Measurements from ENCODE around the gene OR51M1.

The OR51M1 gene

DNA sequence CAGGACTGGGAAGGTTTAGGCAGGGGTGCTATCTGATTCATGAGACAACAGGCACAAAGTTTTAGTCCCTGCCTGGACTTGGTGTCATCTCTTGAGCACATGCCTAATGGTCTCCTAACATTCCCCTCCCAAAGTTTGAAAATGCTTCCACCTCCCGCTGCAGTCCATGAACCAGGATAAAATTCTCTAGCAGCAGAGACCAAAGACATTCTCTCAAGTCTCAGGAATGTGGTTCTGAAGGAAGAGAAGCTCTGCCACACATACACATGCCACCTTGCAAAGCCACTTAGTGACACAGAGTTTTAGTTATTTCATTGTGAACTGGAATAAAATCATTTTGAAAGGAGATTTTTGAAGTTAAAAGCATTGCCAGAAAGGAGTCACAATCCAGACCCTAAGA is 16.8 kb upstream of the OR51M1 start:
- H3K4me3 ChIP-seq (ENCODE audit: low read length): no peak overlapping the region
- TF ChIP-seq ZNF274 (IDR thresholded peaks at IDR 0.05; ENCODE audit: low read depth, low read length): no peak

DNA sequence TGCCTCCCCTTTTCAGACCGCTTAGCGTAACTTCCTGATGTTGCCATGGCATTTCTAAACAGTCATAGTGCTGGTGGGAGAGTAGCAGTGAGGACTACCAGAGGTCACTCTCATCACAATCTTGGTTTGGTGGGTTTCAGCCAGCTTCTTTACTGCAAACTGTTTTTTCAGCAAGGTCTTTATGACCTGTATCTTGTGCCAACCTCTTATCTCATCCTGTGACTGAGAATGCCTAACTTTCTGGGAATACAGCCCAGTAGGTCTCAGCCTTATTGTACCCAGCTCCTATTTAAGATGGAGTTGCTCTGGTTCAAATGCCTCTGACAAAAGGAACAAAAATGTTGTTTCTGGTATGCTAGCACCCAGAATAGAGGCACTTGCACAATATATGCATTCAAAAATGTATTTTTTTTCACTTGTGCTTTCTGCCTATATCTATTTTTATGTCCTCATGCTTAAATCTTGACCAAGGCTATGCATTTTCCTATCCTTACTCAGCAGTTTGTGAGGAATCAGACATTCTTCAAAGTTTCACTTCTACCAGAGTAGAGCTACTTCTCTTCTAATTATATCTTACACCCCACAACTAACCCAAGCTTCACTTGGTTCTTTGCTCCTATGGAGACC is 16.1 kb upstream of the OR51M1 start:
- TF ChIP-seq ZNF274 (IDR thresholded peaks at IDR 0.05; ENCODE audit: low read depth, low read length): no peak
- no peak overlapping the region for H3K4me3 ChIP-seq (ENCODE audit: low read length)

DNA sequence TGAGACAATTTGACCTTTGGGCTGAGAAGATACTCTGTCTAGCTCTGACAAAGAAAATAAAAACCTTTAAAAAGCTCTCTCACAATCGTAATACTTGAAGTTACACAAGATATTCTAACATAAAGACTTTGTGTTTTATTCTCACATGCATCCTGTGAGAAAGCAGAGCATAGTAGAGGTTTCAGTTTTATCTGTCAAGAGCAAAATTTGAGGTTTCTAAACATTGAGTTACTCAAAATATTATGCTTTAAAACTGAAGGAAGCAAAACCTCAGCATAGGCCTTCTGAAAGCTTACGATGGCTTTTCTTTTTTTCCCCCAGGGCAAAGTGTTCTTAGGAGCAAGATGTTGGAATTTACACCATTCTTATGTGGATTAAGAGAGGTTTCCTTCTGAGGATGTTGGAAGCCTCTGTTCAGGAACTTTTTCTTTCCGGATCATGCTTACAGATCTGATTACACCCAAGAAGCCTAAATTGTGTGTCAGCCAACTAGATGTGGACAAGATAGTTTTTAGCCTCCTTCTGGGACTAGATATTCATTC is 15.0 kb upstream of the OR51M1 start:
- no peak overlapping the region for H3K4me3 ChIP-seq (ENCODE audit: low read length)
- TF ChIP-seq ZNF274 (IDR thresholded peaks at IDR 0.05; ENCODE audit: low read depth, low read length): no peak

DNA sequence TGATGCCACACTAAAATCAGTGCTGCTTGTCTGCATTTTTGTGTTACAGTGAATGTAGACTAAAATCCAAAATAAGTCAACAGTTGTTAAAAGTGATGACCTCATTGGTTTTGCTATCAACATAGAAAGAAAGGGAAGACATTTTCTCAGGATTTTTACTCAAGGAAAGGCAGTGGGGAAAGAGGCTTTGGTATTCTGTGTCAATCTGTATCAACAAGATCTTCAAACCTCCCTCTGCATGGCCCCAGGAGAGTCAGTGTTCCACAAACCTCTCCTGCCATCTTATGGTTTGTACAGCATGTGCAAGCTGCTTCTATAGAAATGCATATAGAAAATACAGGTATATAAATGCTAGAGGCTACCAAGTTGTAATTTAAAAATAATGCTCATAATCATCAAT is 13.8 kb upstream of the OR51M1 start:
- no peak for TF ChIP-seq ZNF274 (IDR thresholded peaks at IDR 0.05; ENCODE audit: low read depth, low read length)
- H3K4me3 ChIP-seq (ENCODE audit: low read length): no peak overlapping the region

DNA sequence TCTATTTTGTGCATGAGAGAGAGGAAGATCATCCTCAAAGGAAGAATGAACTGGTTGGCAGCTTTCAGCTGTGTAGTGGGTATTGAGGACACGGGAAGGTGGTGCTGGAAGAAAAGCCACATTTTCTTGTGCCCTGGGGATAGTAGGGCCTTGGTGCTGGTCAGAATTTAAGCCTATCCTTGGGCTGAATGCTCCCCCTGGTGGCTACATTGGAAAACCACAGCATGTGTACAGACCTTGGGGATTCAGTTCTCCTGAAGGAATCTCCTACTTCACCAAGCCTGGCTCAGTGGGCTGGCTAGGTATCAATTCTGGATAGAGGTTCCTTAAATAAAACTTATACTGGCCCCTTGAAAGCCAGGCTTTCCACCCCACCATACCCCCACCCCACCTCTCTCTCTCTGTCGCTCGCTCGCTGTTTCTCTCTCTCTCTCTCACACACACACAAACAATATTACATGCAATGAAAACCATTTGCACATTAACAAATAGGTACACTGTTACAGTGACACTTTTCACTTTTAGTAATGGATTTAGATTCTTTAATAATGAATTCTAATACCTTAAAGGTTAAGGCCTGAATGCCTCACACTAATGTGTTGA is 2.8 kb upstream of the OR51M1 start:
- no peak for TF ChIP-seq ZNF274 (IDR thresholded peaks at IDR 0.05; ENCODE audit: low read depth, low read length)
- no peak overlapping the region for H3K4me3 ChIP-seq (ENCODE audit: low read length)

DNA sequence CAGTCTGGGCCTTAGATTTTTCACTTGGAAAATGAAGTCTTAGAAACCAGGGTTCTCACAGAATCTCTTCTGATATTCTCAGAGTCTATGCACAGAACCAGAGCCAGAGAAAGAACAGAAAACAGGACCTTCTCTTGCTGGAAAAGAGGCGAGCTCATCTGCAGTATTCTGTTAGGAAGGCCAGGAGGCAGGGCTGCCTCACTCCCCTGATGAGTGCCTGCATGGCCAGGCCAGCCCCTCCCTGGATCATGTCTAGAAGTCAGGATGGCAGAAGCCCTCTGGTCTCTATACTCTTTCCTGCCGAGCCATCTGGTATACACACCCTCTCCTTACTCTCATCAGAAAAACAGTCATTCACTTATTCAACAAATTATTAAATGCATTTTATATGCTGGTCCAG is 723 bp downstream of the OR51M1 start:
- H3K4me3 ChIP-seq (ENCODE audit: low read length): no peak overlapping the region
- TF ChIP-seq ZNF274 (IDR thresholded peaks at IDR 0.05; ENCODE audit: low read depth, low read length): no peak

DNA sequence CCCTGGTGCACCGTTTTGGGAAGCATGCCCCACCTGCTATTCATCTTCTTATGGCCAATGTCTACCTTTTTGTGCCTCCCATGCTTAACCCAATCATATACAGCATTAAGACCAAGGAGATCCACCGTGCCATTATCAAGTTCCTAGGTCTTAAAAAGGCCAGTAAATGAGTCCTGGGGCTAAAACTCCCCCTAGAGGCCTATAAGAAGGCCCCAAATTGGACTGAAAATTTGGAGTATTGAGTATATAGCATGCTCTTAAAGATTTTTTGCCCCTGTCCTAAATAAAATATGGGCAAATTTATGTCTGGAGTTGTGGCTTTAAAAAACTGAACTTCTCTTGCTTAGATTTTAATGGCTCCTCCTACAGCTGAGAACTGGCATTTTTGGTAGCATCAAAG is 6.6 kb downstream of the OR51M1 start:
- H3K4me3 ChIP-seq (ENCODE audit: low read length): no peak overlapping the region
- TF ChIP-seq ZNF274 (IDR thresholded peaks at IDR 0.05; ENCODE audit: low read depth, low read length): no peak

DNA sequence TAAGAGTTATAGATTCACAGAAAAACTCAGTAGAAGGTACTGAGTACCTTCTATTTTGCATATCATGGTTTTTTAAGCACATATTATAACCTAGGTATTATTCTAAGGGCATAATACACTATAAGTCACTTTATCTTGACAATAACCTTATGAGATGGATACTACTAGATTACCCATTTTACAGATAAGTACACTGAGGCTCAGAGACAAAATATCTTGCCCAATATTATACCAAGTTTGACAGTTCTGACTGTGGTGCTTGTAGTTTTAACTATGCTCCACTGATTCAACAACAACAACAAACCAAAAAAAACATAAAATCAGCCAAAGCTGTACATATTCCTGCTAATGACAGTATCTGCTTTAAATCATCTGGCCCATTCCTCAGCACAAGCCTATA is 10.5 kb downstream of the OR51M1 start:
- no peak for TF ChIP-seq ZNF274 (IDR thresholded peaks at IDR 0.05; ENCODE audit: low read depth, low read length)
- H3K4me3 ChIP-seq (ENCODE audit: low read length): no peak overlapping the region

DNA sequence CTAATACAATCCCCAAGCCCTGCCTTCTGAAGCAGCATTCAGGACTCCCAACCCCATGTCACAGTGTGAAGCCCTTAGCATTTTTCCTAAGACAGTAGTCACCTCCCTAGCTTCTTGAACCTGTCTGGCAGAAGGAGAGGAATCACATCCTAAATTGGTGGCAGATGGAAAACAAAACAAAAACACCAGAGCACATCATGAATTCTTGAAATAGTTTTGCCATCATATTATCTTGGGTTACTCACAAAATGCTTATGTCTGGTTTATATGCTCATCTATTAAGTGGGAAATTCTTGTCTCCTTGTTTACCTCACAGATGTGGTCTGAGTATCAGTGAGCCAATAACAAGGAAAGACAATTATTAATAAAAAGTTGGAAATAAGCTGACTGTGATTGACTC is 15.3 kb downstream of the OR51M1 start:
- no peak overlapping the region for H3K4me3 ChIP-seq (ENCODE audit: low read length)
- no peak for TF ChIP-seq ZNF274 (IDR thresholded peaks at IDR 0.05; ENCODE audit: low read depth, low read length)

DNA sequence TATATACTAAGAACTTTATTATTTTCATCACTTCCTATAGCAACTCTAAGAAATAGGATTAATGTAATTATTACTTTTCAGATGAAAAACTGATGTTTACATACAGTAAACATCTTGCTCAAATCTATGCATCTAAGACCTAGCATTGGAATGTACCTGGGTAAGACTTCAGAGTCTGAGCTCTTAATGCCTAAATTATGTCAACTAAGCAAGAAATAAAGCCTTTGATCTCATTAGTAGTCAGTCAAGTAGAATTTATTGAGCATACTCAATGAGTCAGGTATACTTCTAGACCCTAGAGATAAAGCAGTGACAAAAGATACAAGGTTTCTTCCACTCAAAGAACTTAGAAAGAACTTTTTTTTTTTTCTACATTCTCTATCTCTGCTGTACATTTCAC is 21.6 kb downstream of the OR51M1 start:
- TF ChIP-seq ZNF274 (IDR thresholded peaks at IDR 0.05; ENCODE audit: low read depth, low read length): no peak
- H3K4me3 ChIP-seq (ENCODE audit: low read length): no peak overlapping the region

DNA sequence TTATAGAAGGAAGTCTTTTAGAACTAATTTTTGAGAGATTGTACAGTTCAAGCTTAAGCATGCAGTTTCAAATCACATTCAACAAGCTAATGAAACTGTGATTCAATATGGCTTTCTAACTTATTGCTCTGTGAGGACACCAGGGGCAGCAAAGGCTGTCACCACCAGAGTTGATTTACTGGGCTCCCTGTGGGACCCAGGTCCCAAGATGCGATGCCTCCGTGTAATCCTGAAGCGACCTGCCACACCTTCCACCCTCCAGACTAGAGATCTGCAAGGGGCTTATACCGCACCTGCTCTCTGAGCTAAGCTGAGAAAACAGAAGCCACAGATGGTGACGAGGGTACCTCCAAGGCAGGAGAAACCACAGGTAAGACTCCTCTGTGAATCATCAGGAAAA is 37.4 kb downstream of the OR51M1 start:
- no peak overlapping the region for H3K4me3 ChIP-seq (ENCODE audit: low read length)
- no peak for TF ChIP-seq ZNF274 (IDR thresholded peaks at IDR 0.05; ENCODE audit: low read depth, low read length)

DNA sequence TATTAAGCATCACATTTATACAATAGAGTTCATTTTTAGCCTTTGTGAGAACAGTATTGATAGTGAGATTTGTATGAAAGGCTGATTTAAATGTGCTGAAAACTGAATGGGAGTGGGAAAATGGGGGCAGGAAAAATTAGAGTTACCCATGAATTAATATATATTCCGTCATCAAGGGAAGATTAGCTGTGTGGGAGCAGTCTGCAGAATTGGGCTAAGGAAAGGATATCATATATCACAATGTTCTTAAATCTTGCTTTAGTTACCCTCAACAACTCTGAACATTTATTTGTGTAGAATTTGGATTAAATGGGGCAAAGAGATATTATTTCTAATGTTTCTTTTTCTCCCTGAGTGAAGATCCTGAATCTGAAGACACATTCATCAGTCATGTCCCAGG is 38.2 kb downstream of the OR51M1 start, which contains the start of gene OR51Q1:
TSS of gene OR51Q1 (plus strand) at position 301 of the 400 bp plus-strand sequence. CDS start at position 391, 90 bp downstream.
- no peak for TF ChIP-seq ZNF274 (IDR thresholded peaks at IDR 0.05; ENCODE audit: low read depth, low read length)
- H3K4me3 ChIP-seq (ENCODE audit: low read length): no peak within 1 kb of the TSS

DNA sequence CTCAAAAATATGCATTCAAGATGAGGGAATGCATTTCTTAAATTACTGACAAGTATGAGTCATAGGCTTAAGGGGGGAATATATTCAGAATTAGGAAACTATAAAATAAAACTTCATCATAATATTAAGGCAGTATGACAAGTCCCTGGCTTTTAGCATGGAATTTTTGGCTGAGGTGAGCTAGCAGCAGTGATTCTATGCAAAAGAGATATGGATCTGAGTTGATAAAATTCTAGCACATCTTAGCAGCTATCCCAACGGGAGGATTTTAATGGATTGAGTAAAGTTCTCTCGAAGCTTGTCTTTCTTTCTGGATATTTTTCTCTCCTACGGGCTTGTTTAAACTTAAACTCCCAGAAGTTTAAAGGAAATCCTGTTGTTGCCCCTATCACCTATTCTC is 39.5 kb downstream of the OR51M1 start:
- no peak overlapping the region for H3K4me3 ChIP-seq (ENCODE audit: low read length)
- no peak for TF ChIP-seq ZNF274 (IDR thresholded peaks at IDR 0.05; ENCODE audit: low read depth, low read length)

DNA sequence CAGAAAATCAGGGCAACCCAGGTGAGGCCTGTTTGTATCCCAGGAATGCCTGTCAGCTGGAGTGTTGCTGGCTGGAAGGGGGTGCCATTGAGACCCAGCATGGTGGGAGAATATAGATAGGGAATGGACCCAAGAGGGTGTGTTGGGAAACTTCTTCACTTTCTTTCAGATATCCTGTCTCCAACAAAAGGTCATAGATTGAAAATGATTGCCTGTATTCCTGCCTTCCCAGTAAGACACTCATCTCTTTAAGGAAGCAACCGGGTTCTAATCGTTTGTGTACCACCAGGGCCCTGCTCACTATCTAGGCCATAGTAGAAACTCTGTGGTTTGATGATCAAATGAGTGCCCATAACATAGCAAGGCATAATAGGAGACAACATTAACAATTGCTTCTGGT is 57.8 kb downstream of the OR51M1 start, which contains the start of gene OR51I1:
TSS of gene OR51I1 (minus strand) at position 101 of the 400 bp plus-strand sequence. CDS start at position 101, 0 bp downstream.
- no peak within 1 kb of the TSS for H3K4me3 ChIP-seq (ENCODE audit: low read length)

More for the DNA sequence above, 57.8 kb downstream of the OR51M1 start, which contains the start of gene OR51I1:
- TF ChIP-seq ZNF274 (IDR thresholded peaks at IDR 0.05; ENCODE audit: low read depth, low read length): no peak
